Mesenchymal stem cell (in vitro differentiated cells and primary cell): Measurements from ENCODE around the gene ZFR.

Source experiments
- DNase-seq: peaks from one replicate; pipeline ENCODE4 v3.0.0-alpha.2; 2013
- H2AFZ ChIP-seq: one replicate; pipeline ENCODE4 v1.6.1; 2013; ENCODE audit warnings: low read depth, mild to moderate bottlenecking, control low read depth, inconsistent platforms, low read length, moderate library complexity
- H2AK5ac ChIP-seq: 2 replicates; pipeline ENCODE4 v1.6.1; 2013; ENCODE audit warnings: low read length, moderate library complexity, mild to moderate bottlenecking, inconsistent platforms; ENCODE audit not compliant: severe bottlenecking
- H2BK120ac ChIP-seq: one replicate; pipeline ENCODE4 v1.6.1; 2013; ENCODE audit warnings: low read depth, mild to moderate bottlenecking, inconsistent platforms, low read length, moderate library complexity
- H2BK12ac ChIP-seq, 2 experiments: one replicate each; pipeline ENCODE4 v1.6.1; 2013; ENCODE audit warnings: inconsistent platforms in 2 of 2, low read length in 2 of 2, mild to moderate bottlenecking in 2 of 2, moderate library complexity in 2 of 2, control low read depth in 1 of 2
- H2BK15ac ChIP-seq: one replicate; pipeline ENCODE4 v1.6.1; 2013; ENCODE audit warnings: mild to moderate bottlenecking, low read depth, inconsistent platforms; ENCODE audit not compliant: poor library complexity, severe bottlenecking
- H2BK5ac ChIP-seq: 2 replicates; pipeline ENCODE4 v1.6.1; 2013; ENCODE audit warnings: low read depth, mild to moderate bottlenecking, low read length, control low read depth, inconsistent platforms; ENCODE audit not compliant: poor library complexity, severe bottlenecking
- H3K14ac ChIP-seq, 2 experiments: one replicate each; pipeline ENCODE4 v1.6.1; 2013; ENCODE audit warnings: inconsistent platforms in 2 of 2, low read length in 2 of 2, control low read depth in 1 of 2, mild to moderate bottlenecking in 1 of 2, moderate library complexity in 1 of 2
- H3K18ac ChIP-seq, 2 experiments: one replicate each; pipeline ENCODE4 v1.6.1; 2013; ENCODE audit warnings: inconsistent platforms in 2 of 2, low read length in 2 of 2, control low read depth in 1 of 2, low read depth in 1 of 2, mild to moderate bottlenecking in 1 of 2
- H3K23ac ChIP-seq, 2 experiments: one replicate each; pipeline ENCODE4 v1.6.1; 2013; ENCODE audit warnings: inconsistent platforms in 2 of 2, low read length in 2 of 2, mild to moderate bottlenecking in 2 of 2, moderate library complexity in 2 of 2, control low read depth in 1 of 2
- H3K27ac ChIP-seq: 2 replicates; pipeline ENCODE4 v1.5.1; 2013; ENCODE audit warnings: mild to moderate bottlenecking, moderate library complexity, low read length, control low read depth, inconsistent platforms; ENCODE audit not compliant: poor library complexity, severe bottlenecking
- H3K27me3 ChIP-seq, 2 experiments: 2 replicates each; pipeline versions ENCODE4 v1.6.1 to v1.7.0; 2013; ENCODE audit warnings: low read length in 2 of 2, mild to moderate bottlenecking in 2 of 2, moderate library complexity in 2 of 2, control low read depth in 1 of 2, inconsistent platforms in 1 of 2; ENCODE audit not compliant: control insufficient read depth in 1 of 2, insufficient read depth in 1 of 2
- H3K36me3 ChIP-seq, 2 experiments: 2 replicates each; pipeline versions ENCODE4 v1.6.1 to v1.7.0; 2013; ENCODE audit warnings: low read length in 2 of 2, control low read depth in 1 of 2, inconsistent platforms in 1 of 2, low read depth in 1 of 2, mild to moderate bottlenecking in 1 of 2; ENCODE audit not compliant: insufficient read depth in 2 of 2, control insufficient read depth in 1 of 2
- H3K4ac ChIP-seq, 2 experiments: one replicate each; pipeline ENCODE4 v1.6.1; 2013; ENCODE audit warnings: inconsistent platforms in 2 of 2, low read length in 2 of 2, mild to moderate bottlenecking in 2 of 2, moderate library complexity in 2 of 2, control low read depth in 1 of 2, low read depth in 1 of 2
- H3K4me1 ChIP-seq: 2 replicates; pipeline ENCODE4 v1.6.1; 2013; ENCODE audit warnings: low read depth, low read length, control low read depth; ENCODE audit not compliant: control insufficient read depth, insufficient read depth
- H3K4me2 ChIP-seq: 2 replicates; pipeline ENCODE4 v1.6.1; 2013; ENCODE audit warnings: low read length, mild to moderate bottlenecking, inconsistent platforms; ENCODE audit not compliant: poor library complexity, severe bottlenecking
- H3K4me3 ChIP-seq, 2 experiments: 2 replicates each; pipeline versions ENCODE4 v1.5.1 to v1.7.0; 2013; ENCODE audit warnings: low read length in 2 of 2, mild to moderate bottlenecking in 2 of 2, control low read depth in 1 of 2, low read depth in 1 of 2; ENCODE audit not compliant: insufficient read depth in 1 of 2
- H3K79me1 ChIP-seq: replicated peaks from 2 replicates; pipeline ENCODE4 v1.6.1; 2013; ENCODE audit warnings: mild to moderate bottlenecking, control low read depth, low read length, inconsistent platforms; ENCODE audit not compliant: poor library complexity, severe bottlenecking
- H3K9ac ChIP-seq: 2 replicates; pipeline ENCODE4 v1.7.0; 2013; ENCODE audit warnings: mild to moderate bottlenecking, low read length, moderate library complexity
- H3K9me3 ChIP-seq: 2 replicates; pipeline ENCODE4 v1.7.0; 2013; ENCODE audit warnings: mild to moderate bottlenecking, low read length; ENCODE audit not compliant: control insufficient read depth
- H4K8ac ChIP-seq: one replicate; pipeline ENCODE4 v1.6.1; 2013; ENCODE audit warnings: inconsistent platforms, mild to moderate bottlenecking, low read length, moderate library complexity
- H4K91ac ChIP-seq: one replicate; pipeline ENCODE4 v1.6.1; 2013; ENCODE audit warnings: mild to moderate bottlenecking, low read length, inconsistent platforms
- WGBS: methylation state at CpG from one replicate; pipeline ENCODE4 v1.1.7; 2013; ENCODE audit warnings: mixed read lengths; 5-methylcytosine and 5-hydroxymethylcytosine counted together

Gene ZFR

GRCh38 chr5:32394981-32395380 is 49.6 kb downstream of the ZFR start:
- Histone ChIP-seq H2BK15ac (no peak overlapping the region), H3K9me3 (no peaks in the 10 kb centered on the region), H3K4me3 (no peak overlapping the region), H3K79me1 (peaks cover 8% of the 10 kb centered on the region), H3K4ac (no peak overlapping the region), H2BK5ac (no peak overlapping the region), H2BK12ac (no peak overlapping the region), H4K91ac (no peak overlapping the region), H2AK5ac (no peak overlapping the region), H3K27ac (no peak overlapping the region), H2AFZ (no peak overlapping the region), H3K4me1 (peaks cover 4% of the 10 kb centered on the region), H2BK120ac (no peak overlapping the region), H3K27me3 (no peaks in the 10 kb centered on the region), H4K8ac (no peak overlapping the region), H3K18ac (no peak overlapping the region), H3K4me2 (no peak overlapping the region), H3K14ac (no peak overlapping the region), H3K36me3 (peaks cover 26 to 88% of the 10 kb centered on the region in 2 experiments), H3K23ac (no peak overlapping the region), H3K9ac (no peak overlapping the region)
- no peak for DNase-seq
- WGBS: 100% methylated on average over 3 of the region's 4 CpGs

GRCh38 chr5:32392039-32392438 is 52.5 kb downstream of the ZFR start:
- peaks cover 17 to 88% of the 10 kb centered on the region in 2 experiments for H3K36me3 ChIP-seq
- H2AFZ ChIP-seq: no peak overlapping the region
- no peak overlapping the region for H2AK5ac ChIP-seq
- H4K91ac ChIP-seq: no peak overlapping the region
- H2BK120ac ChIP-seq: no peak overlapping the region
- H3K23ac ChIP-seq: no peak overlapping the region
- H3K27ac ChIP-seq: no peak overlapping the region
- H3K9ac ChIP-seq: peak overlapping the region; percentile 85
- H3K14ac ChIP-seq: no peak overlapping the region
- no peak overlapping the region for H4K8ac ChIP-seq
- H3K27me3 ChIP-seq: no peaks in the 10 kb centered on the region
- no peak overlapping the region for H2BK12ac ChIP-seq
- no peaks in the 10 kb centered on the region for H3K9me3 ChIP-seq
- H3K79me1 ChIP-seq: peaks cover 14% of the 10 kb centered on the region
- H2BK15ac ChIP-seq: no peak overlapping the region
- H3K4me3 ChIP-seq: no peak overlapping the region
- H3K18ac ChIP-seq: no peak overlapping the region
- 100% methylated on average over 1 of the region's 3 CpGs for WGBS
- no peak overlapping the region for H3K4ac ChIP-seq
- peak; percentile 15 for DNase-seq
- no peak overlapping the region for H2BK5ac ChIP-seq
- no peak overlapping the region for H3K4me2 ChIP-seq
- H3K4me1 ChIP-seq: peaks cover 4% of the 10 kb centered on the region

GRCh38 chr5:32390819-32391591 is 53.5 kb downstream of the ZFR start:
- Histone ChIP-seq H2BK15ac (no peak overlapping the region), H3K23ac (no peak overlapping the region), H4K8ac (no peak overlapping the region), H3K18ac (no peak overlapping the region), H3K36me3 (peaks cover 12 to 87% of the 10 kb centered on the region in 2 experiments), H3K4me3 (peak overlapping the region in 1 of 2 experiments; percentile 17), H2AFZ (no peak overlapping the region), H4K91ac (no peak overlapping the region), H2BK120ac (no peak overlapping the region), H3K14ac (no peak overlapping the region), H2BK5ac (no peak overlapping the region), H3K9ac (peak overlapping the region; percentile 85), H3K79me1 (peaks cover 12% of the 10 kb centered on the region), H3K27ac (peak overlapping the region; percentile 39), H3K9me3 (no peaks in the 10 kb centered on the region), H3K4ac (no peak overlapping the region), H3K4me1 (peaks cover 4% of the 10 kb centered on the region), H2AK5ac (no peak overlapping the region), H2BK12ac (no peak overlapping the region), H3K27me3 (no peaks in the 10 kb centered on the region), H3K4me2 (no peak overlapping the region)
- peak; percentile 93 for DNase-seq
- WGBS: 82% methylated on average over 10 of the region's 10 CpGs

GRCh38 chr5:32388432-32389129 is 56.0 kb downstream of the ZFR start:
- H3K4me2 ChIP-seq: no peak overlapping the region
- WGBS: 94% methylated on average over 2 of the region's 6 CpGs
- H3K4ac ChIP-seq: no peak overlapping the region
- no peaks in the 10 kb centered on the region for H3K27me3 ChIP-seq
- no peak overlapping the region for H2BK5ac ChIP-seq
- no peak overlapping the region for H2BK120ac ChIP-seq
- peaks cover 12% of the 10 kb centered on the region for H3K79me1 ChIP-seq
- H2AK5ac ChIP-seq: no peak overlapping the region
- peaks cover 4% of the 10 kb centered on the region for H3K4me1 ChIP-seq
- peak; percentile 61 for DNase-seq
- H2BK15ac ChIP-seq: no peak overlapping the region
- H3K14ac ChIP-seq: no peak overlapping the region
- no peak overlapping the region for H4K8ac ChIP-seq
- peaks cover 10 to 87% of the 10 kb centered on the region in 2 experiments for H3K36me3 ChIP-seq
- H3K4me3 ChIP-seq: peak overlapping the region in 1 of 2 experiments; percentile 27
- H3K18ac ChIP-seq: no peak overlapping the region
- no peaks in the 10 kb centered on the region for H3K9me3 ChIP-seq
- no peak overlapping the region for H2AFZ ChIP-seq
- H3K23ac ChIP-seq: no peak overlapping the region
- peak overlapping the region; percentile 57 for H3K9ac ChIP-seq
- no peak overlapping the region for H3K27ac ChIP-seq
- no peak overlapping the region for H2BK12ac ChIP-seq
- H4K91ac ChIP-seq: no peak overlapping the region
